Tibial artery (tissue), 4 donors: Measurements from ENCODE around the gene TOM1L2.

Experiments
- DNase-seq, 2 donors: peaks; one replicate each; pipeline ENCODE4 v3.0.0-alpha.2; 2019
- H3K27ac ChIP-seq, 2 donors: fragments of 200-600 bp; sonication (generic) in 1 of 2; 1 replicate in 1 of 2; 2 replicates in 1 of 2; pipeline ENCODE4 v1.5.1; 2018 to 2019; ENCODE audit warnings: mild to moderate bottlenecking in 1 of 2
- H3K27me3 ChIP-seq, 2 donors: fragments of 200-600 bp; sonication (generic) in 1 of 2; one replicate each; pipeline versions ENCODE4 v1.5.1 to v1.6.0; 2016 to 2019
- H3K36me3 ChIP-seq, 3 donors: fragments of 200-600 bp; sonication (generic) in 2 of 3; one replicate each; pipeline ENCODE4 v1.5.1; 2016 to 2019; ENCODE audit warnings: mild to moderate bottlenecking in 2 of 3
- H3K4me1 ChIP-seq, 4 donors: fragments of 200-600 bp; sonication (generic) in 2 of 4; 1 replicate in 3 of 4; 2 replicates in 1 of 4; pipeline ENCODE4 v1.5.1; 2016 to 2019
- H3K4me3 ChIP-seq, 2 donors: fragments of 200-600 bp; sonication (generic) in 1 of 2; 1 replicate in 1 of 2; 2 replicates in 1 of 2; pipeline ENCODE4 v1.5.1; 2018 to 2019; ENCODE audit warnings: mild to moderate bottlenecking in 2 of 2
- H3K9me3 ChIP-seq, 3 donors: fragments of 200-600 bp; sonication (generic) in 1 of 3; one replicate each; pipeline ENCODE4 v1.5.1; 2016 to 2019
- intact Hi-C: fragments of 100-400 bp; cut with DNase I; formaldehyde crosslinking; loops from one replicate; pipeline ENCODE4 v1.15.0; 2023; ENCODE audit warnings: low total_unique reads
- TF ChIP-seq, protein P1 (sequence below), 2 experiments: fragments of 200-600 bp in 1 of 2; fragments of 450-650 bp in 1 of 2; IDR thresholded peaks; one replicate each; pipeline ENCODE4 v1.5.1; 2017 to 2019; ENCODE audit warnings: antibody characterized with exemption in 2 of 2, mild to moderate bottlenecking in 1 of 2, moderate library complexity in 1 of 2

The TOM1L2 gene

DNA sequence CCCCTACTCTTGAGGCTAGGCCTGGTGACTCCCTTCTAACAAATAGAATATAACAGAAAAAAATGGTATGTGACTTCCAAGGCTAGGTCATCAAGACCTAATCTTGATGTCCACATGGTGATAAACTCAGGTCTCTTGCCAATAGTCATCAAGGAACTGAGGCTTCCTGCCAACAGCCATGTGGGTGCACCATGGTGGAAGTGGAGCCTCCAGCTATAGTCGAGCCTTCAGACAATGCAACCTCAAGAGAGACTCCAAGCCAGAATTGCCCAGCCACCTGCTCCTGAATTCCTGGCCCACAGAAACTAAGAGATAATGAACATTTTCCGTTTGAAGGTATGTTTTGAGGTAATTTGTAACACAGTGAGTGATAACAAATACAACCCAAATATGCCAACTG is 79.5 kb downstream of the TOM1L2 start:
- intact Hi-C loops, result no loop called here
- no peak overlapping the region for H3K27ac ChIP-seq
- peaks cover 5 to 71% (median 42%) of the 10 kb centered on the region in 3 donors for H3K36me3 ChIP-seq
- no peaks in the 10 kb centered on the region for H3K9me3 ChIP-seq
- DNase-seq, result no peak
- H3K4me1 ChIP-seq, result peaks cover 0 to 17% (median 4%) of the 10 kb centered on the region in 4 donors
- H3K27me3 ChIP-seq, result no peaks in the 10 kb centered on the region
- H3K4me3 ChIP-seq, result no peak overlapping the region
- TF ChIP-seq, protein P1, sequence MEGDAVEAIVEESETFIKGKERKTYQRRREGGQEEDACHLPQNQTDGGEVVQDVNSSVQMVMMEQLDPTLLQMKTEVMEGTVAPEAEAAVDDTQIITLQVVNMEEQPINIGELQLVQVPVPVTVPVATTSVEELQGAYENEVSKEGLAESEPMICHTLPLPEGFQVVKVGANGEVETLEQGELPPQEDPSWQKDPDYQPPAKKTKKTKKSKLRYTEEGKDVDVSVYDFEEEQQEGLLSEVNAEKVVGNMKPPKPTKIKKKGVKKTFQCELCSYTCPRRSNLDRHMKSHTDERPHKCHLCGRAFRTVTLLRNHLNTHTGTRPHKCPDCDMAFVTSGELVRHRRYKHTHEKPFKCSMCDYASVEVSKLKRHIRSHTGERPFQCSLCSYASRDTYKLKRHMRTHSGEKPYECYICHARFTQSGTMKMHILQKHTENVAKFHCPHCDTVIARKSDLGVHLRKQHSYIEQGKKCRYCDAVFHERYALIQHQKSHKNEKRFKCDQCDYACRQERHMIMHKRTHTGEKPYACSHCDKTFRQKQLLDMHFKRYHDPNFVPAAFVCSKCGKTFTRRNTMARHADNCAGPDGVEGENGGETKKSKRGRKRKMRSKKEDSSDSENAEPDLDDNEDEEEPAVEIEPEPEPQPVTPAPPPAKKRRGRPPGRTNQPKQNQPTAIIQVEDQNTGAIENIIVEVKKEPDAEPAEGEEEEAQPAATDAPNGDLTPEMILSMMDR (IDR thresholded peaks at IDR 0.05), result no peak

DNA sequence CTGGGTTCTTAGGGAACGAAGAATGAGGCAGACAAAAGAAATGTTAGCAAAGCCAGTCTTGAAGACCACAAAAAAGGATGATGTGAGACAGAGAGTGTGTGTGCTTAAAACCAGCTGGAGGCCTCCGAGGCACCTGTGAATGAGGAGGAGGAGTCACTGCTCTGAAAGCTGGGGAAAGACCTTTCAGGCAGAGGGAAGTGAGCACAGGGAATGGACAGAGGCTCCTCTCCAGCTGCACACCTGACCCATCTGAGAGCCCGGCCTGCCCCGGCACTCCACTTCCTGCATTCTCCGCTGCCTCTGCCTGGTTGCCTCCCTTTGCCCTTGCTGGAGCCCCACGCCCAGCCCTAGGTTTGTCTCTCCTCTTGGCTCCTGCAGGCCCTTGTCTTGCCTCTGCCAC is 80.2 kb downstream of the TOM1L2 start:
- TF ChIP-seq, protein P1 (IDR thresholded peaks at IDR 0.05), result no peak

DNA sequence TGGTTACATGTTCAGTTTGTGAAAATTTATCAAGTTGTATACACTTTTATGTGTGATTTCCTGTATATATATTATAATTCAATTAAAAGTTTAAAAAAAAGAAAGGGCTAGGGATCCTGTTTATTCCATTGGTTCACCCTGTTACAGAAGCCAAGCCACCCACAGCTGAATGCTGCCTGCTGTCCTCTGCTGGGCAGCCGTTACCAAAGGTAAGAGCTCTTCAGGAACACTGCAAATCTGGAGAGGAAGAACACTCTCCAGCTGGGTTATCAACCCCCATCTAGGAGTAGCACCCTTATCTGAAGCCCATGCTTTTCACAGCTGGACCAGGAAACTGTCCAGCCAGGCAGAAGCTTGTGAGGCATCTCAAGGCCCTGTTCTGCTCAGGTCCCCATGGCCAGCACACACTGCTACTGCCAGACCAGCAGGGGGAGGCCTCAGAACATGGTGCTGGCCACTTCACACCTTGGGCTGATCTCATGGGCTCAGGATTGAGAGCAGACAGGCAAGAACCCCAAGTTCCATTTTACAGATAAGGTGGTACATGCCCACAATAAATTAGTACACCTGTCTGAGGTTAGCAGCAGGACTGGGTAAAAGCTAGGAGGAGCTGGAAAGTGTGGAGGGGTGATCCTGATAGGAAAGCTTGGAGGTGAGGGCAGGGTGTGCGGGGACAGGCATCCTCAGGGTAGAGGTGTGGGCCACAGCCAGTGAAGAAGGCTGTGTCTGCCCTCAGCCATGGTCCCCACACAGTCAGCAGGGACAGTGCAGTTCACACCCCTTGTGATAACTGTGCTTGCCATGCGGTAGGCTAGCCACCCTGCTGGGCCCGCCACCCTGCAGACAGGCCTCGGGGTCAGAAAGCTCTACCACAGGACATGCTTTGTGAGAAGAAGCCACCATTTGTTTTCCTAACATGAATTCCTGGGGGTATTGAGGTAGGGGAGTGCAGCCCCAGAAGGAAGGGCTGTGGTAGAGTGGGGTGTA is 81.1 kb downstream of the TOM1L2 start:
- no peak overlapping the region for H3K27ac ChIP-seq
- DNase-seq, result no peak
- peaks cover 5 to 77% (median 38%) of the 10 kb centered on the region in 3 donors for H3K36me3 ChIP-seq
- H3K9me3 ChIP-seq, result no peaks in the 10 kb centered on the region
- intact Hi-C loops, result no loop called here
- H3K27me3 ChIP-seq, result no peaks in the 10 kb centered on the region
- H3K4me1 ChIP-seq, result peaks cover 0 to 8% (median 4%) of the 10 kb centered on the region in 4 donors
- TF ChIP-seq, protein P1 (IDR thresholded peaks at IDR 0.05), result peak; percentile 30 to 40
- H3K4me3 ChIP-seq, result no peak overlapping the region

More for the DNA sequence above, 80.2 kb downstream of the TOM1L2 start:
- H3K9me3 ChIP-seq, result no peaks in the 10 kb centered on the region
- intact Hi-C loops, result no loop called here
- no peaks in the 10 kb centered on the region for H3K27me3 ChIP-seq
- no peak overlapping the region for H3K27ac ChIP-seq
- H3K4me3 ChIP-seq, result no peak overlapping the region
- peaks cover 5 to 78% (median 41%) of the 10 kb centered on the region in 3 donors for H3K36me3 ChIP-seq
- DNase-seq, result no peak
- H3K4me1 ChIP-seq, result peaks cover 0 to 12% (median 4%) of the 10 kb centered on the region in 4 donors

- H3K4me3 ChIP-seq, result no peak overlapping the region
- peaks cover 5 to 72% (median 35%) of the 10 kb centered on the region in 3 donors for H3K36me3 ChIP-seq
- no peaks in the 10 kb centered on the region for H3K9me3 ChIP-seq
- DNase-seq, result no peak
- no peaks in the 10 kb centered on the region for H3K27me3 ChIP-seq
- intact Hi-C loops, result no loop called here
- TF ChIP-seq, protein P1 (IDR thresholded peaks at IDR 0.05), result no peak
- no peak overlapping the region for H3K27ac ChIP-seq
- peaks cover 0 to 8% (median 4%) of the 10 kb centered on the region in 4 donors for H3K4me1 ChIP-seq
These were observed 82.3 kb downstream of the TOM1L2 start for GRCh38 chr17:17889922-17890321.

GRCh38 chr17:17888821-17889220 is 83.4 kb downstream of the TOM1L2 start:
- TF ChIP-seq, protein P1 (IDR thresholded peaks at IDR 0.05), result no peak
- H3K27ac ChIP-seq, result no peak overlapping the region
- H3K4me1 ChIP-seq, result peaks cover 0 to 8% (median 4%) of the 10 kb centered on the region in 4 donors
- H3K9me3 ChIP-seq, result no peaks in the 10 kb centered on the region
- no peak for DNase-seq
- no peak overlapping the region for H3K4me3 ChIP-seq
- intact Hi-C loops, result no loop called here
- no peaks in the 10 kb centered on the region for H3K27me3 ChIP-seq
- peaks cover 4 to 72% (median 41%) of the 10 kb centered on the region in 3 donors for H3K36me3 ChIP-seq
